EH (cell line): Measurements from ENCODE around the gene PDXK.

Experiments
- DNase-seq: peaks from one replicate; pipeline ENCODE4 v3.0.0-alpha.2; 2015; ENCODE audit warnings: low read depth

The PDXK gene

DNA sequence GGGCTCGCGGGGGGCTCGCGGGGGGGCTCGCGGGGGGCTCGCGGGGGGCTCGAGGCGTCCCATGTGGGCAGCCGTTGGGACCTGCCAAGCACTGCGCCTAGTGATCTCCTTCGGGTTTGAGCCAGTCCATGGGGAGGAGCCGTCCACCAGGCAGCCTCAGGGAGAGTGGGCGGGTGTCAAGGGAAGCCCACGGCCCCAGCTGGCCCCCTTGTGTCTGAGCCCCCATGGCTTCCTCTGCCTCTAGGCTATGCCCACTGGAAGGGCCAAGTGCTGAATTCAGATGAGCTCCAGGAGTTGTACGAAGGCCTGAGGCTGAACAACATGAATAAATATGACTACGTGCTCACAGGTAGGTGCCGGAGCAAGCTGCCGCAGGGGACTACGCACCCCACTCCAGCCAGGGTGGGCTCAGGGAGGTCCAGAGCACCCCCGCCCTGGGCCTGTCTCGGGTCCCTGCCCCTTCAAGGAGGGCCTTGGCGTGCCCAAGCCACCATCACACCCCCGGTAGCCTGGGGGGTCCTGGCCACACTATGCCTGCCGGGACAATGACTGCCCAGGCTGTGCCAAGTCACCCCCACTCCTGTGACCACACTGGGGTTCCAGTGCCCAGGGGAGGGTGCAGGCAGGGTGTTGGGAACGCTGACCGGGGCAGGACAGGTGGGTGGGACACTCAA, 22.6 kb downstream of the PDXK start:
- DNase-seq, result no peak

DNA sequence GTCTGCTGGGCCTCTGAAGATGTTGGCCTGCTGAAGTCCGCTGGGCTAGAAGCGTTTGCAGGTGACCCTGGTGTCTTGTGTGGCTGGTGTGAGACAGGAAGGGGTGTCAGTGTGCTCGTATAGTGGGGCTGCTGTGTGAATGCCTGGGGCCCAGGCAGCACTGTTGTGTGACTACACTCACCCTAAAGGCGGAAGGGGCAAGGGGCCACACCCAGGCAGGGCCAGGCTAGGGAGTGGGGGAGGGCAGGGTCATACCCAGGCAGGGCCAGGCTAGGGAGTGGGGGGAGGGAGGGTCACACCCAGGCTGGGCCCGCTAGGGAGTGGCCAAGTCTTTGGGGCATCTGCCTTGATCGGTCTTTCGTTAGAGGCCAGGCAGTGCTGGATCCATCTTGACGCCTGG, 25.0 kb downstream of the PDXK start:
- no peak for DNase-seq

DNA sequence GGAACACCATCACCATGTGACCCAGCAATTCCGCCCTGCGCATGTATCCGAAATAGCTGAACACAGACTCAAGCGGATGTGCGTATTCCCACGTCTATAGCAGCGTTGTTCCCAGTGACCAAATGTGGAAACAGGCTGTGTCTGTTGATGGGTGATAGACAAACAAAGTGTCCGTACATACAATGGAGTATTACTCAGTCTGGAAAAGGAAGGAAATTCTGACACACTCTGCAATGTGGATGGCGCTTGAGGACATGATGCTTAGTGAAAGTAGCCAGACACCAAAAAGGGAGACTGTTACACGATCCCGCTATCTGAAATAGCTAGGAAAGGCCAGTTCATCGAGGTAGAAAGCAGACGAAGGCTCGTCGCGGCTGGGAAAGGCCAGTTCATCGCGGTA, 25.8 kb downstream of the PDXK start:
- DNase-seq, result no peak

- DNase-seq, result no peak
These were observed 27.0 kb downstream of the PDXK start for GRCh38 chr21:43745772-43746517.

GRCh38 chr21:43748622-43749021, 29.7 kb downstream of the PDXK start:
- no peak for DNase-seq

GRCh38 chr21:43749651-43750262, 30.8 kb downstream of the PDXK start:
- no peak for DNase-seq

GRCh38 chr21:43750339-43751033, 31.6 kb downstream of the PDXK start:
- no peak for DNase-seq

GRCh38 chr21:43751955-43752591, 33.1 kb downstream of the PDXK start:
- DNase-seq, result no peak

- DNase-seq, result no peak
These were observed 34.0 kb downstream of the PDXK start for GRCh38 chr21:43752758-43753438.

GRCh38 chr21:43753439-43753799, 34.5 kb downstream of the PDXK start:
- no peak for DNase-seq

DNA sequence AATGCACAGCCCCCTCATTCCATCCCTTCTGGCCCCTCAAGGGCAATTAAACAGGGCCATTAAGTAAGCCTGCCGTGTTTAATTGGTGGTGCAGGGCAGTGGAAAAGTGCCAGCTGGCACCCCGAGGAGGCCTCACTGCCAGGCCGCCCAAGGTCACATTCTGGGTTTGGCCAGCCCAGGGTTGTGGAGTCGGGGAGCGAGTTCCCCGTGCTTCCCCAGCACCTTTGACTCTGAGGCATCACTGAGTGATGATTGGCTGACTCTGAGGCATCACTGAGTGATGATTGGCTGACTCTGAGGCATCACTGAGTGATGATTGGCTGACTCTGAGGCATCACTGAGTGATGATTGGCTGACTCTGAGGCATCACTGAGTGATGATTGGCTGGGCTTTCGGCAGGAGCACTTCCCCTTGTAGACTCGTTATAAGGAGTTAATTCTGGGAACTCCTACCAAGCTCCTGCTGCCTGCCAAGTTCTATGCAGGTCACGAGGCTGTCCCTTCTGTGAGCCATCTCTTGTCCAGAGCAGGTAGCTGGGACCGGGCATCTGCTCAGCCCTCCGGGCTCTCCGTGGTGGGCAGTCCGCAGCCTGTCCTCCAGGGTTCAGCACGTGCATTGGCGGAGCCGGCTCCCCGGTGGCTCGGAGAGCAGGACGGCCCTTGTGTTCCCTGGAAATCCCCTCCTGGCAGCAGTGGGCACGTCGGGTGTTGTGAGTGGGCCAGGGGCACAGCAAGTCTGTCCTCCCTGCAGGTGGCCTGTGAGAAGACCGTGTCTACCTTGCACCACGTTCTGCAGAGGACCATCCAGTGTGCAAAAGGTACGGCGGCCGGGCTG, 36.2 kb downstream of the PDXK start:
- DNase-seq, result no peak

- DNase-seq, result no peak
These were observed 37.1 kb downstream of the PDXK start for GRCh38 chr21:43755820-43756594.

DNA sequence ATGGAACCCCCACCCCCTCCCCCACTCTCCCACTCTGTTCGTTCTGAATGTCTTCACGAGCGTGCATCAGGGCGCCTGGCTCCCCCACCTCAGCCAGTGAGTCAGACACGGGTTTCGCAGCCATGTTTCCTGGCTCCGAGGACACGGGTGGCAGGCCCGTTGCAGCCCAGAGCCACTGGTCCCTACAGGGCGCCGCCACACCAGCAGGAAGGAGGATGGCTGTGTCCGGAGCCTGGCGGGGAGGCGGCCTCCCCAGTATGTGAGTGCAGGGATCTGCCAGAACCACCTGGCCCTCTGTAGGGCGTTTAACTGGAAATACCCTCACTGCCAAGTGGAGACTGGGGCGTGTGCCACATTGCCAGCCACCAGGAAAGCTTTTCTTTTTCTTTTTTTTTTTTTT, 38.7 kb downstream of the PDXK start:
- DNase-seq, result no peak

DNA sequence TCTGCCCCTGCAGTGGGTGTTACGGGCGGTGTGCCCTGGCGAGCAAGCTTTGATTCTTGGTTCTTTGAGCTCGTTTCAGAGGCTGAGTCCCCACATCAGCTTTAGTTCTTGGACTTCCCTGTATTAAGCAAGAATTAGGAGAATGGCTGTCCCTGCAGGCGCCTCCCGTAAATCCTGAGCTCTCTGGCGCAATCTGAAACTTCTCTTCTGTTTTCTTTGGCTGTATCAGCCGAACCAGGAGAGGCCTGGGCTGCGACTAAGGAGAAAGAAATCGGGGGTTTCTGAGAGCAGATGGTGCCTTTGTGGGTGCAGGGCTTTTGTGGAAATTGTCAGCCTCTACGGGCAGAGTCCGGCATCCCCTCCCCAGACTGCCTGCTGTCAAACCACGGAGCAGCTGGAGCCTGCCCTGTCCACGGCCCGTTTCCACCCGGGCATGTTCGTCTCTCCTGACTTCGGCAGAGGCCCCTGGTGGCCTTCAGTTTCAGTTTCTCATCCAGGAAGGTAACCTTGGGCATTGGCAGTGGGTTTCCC, 39.2 kb downstream of the PDXK start:
- peak; percentile 61 for DNase-seq

DNA sequence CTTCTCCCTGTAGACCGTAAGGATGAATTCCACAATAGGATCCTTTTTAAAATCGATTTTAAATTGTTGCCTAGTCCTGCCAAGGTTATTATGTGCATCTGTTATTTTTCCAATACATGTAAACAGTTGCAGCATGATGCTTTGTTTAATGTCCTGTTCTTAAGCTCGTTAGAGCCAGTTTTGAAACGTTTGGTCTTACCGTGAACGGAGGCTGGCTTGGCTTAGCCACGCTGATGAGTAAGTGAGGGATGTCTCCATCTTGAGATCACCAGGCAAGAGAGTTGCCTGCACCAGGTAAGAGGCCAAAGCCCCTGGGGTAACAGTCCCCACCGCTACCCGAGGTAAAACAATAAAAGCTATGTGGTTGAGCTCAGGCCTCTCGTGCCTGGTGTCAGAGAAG, 39.9 kb downstream of the PDXK start:
- DNase-seq, result no peak

- DNase-seq, result no peak
These were observed 40.7 kb downstream of the PDXK start for GRCh38 chr21:43759651-43760050.

DNA sequence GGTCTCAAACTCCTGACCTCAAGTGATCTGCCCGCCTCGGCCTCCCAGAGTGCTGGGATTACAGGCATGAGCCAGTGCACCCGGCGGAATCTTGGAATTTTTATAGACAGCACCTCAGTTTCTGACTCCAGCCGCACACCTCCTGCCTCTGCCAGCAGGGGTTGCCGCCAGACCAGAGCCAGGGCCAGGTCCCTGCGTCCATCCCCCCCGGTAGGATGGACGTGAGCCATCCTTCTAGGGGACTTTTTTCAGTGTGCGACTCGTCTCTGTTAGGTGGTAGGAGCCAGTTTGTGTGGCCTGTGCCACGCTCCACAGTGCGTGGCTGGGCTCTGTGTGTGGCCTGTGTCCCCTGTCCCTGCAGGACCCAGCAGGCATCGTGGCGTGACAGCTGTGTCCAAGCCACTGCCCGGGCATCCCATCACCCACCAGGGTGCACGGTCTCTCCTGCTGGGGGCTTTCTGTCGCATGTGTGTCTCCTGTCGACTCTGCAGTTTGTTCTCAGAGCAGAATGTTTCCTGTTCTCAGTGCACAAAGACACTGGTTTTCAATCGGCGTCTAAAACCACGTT, 41.5 kb downstream of the PDXK start:
- no peak for DNase-seq

GRCh38 chr21:43761886-43762285, 43.0 kb downstream of the PDXK start:
- DNase-seq, result no peak
